Nephron (organoid): ENCODE measurements around the gene ACAA1.
"Not testable (repeated sequence)": the region's sequence is repeated elsewhere in the genome, so short reads cannot be mapped to it uniquely, and the experiment has no call there.

ENCODE experiments used
- H3K27ac Mint-ChIP-seq, 3 experiments: 2 replicates each; pipeline ENCODE4 v1.8.0; 2020; ENCODE audit warnings: mixed read lengths in 3 of 3, mild to moderate bottlenecking in 2 of 3, moderate library complexity in 1 of 3
- H3K27me3 Mint-ChIP-seq: 2 replicates; pipeline ENCODE4 v1.8.0; 2021; ENCODE audit warnings: low read depth, mild to moderate bottlenecking, moderate library complexity, mixed read lengths
- H3K36me3 Mint-ChIP-seq: 2 replicates; pipeline ENCODE4 v1.8.0; 2020; ENCODE audit warnings: low read depth, mixed read lengths
- H3K4me1 Mint-ChIP-seq: 2 replicates; pipeline ENCODE4 v1.8.0; 2020; ENCODE audit warnings: mixed read lengths
- H3K4me3 Mint-ChIP-seq, 3 experiments: 2 replicates each; pipeline ENCODE4 v1.8.0; 2020; ENCODE audit warnings: mild to moderate bottlenecking in 3 of 3, mixed read lengths in 3 of 3, moderate library complexity in 2 of 3
- H3K9me3 Mint-ChIP-seq: 2 replicates; pipeline ENCODE4 v1.8.0; 2020; ENCODE audit warnings: mixed read lengths
- TF ChIP-seq, protein P1 (sequence below), 3 experiments: fragments of 200-600 bp; sonication (generic); IDR thresholded peaks; one replicate each; pipeline ENCODE4 v1.5.0; 2021; ENCODE audit warnings: antibody characterized with exemption in 3 of 3; ENCODE audit not compliant: unreplicated experiment in 3 of 3

Gene ACAA1

DNA sequence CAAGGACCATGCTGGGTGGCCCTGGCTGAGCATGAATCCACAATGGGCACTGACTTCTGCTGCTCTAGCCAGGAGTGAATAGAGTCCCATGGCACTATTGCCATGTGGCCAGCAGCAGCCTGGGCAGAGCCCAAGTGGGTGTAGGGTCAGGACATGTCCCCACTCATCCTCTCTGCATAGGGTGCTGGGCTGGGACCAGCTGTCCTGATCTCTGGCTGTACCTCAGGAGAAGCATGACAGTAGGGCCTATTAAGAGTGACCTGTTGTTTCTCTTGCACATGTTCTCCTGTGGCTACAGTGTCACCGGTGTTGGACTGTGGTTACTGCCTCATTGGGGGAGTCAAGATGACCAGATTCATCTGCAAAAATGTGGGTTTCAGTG is 51.0 kb downstream of the ACAA1 start:
- no peak overlapping the region for H3K4me3 Mint-ChIP-seq
- no peak overlapping the region for H3K27ac Mint-ChIP-seq
- TF ChIP-seq, protein P1, sequence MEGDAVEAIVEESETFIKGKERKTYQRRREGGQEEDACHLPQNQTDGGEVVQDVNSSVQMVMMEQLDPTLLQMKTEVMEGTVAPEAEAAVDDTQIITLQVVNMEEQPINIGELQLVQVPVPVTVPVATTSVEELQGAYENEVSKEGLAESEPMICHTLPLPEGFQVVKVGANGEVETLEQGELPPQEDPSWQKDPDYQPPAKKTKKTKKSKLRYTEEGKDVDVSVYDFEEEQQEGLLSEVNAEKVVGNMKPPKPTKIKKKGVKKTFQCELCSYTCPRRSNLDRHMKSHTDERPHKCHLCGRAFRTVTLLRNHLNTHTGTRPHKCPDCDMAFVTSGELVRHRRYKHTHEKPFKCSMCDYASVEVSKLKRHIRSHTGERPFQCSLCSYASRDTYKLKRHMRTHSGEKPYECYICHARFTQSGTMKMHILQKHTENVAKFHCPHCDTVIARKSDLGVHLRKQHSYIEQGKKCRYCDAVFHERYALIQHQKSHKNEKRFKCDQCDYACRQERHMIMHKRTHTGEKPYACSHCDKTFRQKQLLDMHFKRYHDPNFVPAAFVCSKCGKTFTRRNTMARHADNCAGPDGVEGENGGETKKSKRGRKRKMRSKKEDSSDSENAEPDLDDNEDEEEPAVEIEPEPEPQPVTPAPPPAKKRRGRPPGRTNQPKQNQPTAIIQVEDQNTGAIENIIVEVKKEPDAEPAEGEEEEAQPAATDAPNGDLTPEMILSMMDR (IDR thresholded peaks at IDR 0.05; ENCODE audit: unreplicated experiment in 3 of 3) = no peak
- H3K27me3 Mint-ChIP-seq = peaks cover 11% of the 10 kb centered on the region
- no peaks in the 10 kb centered on the region for H3K4me1 Mint-ChIP-seq
- H3K9me3 Mint-ChIP-seq = peaks cover 20% of the 10 kb centered on the region
- peaks cover 15% of the 10 kb centered on the region for H3K36me3 Mint-ChIP-seq

DNA sequence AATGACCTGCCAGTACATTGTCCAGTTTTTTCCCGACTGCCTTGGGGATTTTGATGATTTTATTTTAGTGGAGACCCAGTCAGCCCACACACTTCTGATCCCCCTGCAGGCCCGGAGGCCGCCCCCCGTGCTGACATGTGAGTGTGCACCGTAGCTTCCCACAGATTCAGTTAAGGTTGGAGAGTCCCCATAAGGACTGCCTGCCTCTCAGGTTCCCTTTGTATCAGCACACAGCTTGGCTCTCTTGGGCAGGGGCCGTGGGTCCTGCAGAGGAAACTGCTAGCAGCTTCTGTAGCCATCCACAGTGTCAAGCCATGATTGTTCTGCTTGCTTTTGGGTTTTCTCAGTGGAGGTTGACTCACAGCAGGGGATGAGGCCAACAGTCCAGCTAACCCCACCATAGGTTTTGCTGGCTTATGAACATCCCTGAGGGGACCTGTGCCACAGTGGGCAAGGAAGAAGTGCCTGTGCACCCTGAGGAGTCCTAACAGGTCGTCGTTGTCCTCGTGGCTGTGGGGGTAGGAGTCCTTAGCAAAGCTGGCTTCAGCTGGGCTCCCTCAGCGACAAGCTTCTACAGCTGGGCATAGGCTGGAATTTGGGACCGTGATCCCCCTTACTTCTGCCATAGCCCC is 51.5 kb downstream of the ACAA1 start:
- Mint-ChIP-seq H3K27me3 (peaks cover 11% of the 10 kb centered on the region), H3K4me3 (no peak overlapping the region), H3K9me3 (peaks cover 22% of the 10 kb centered on the region), H3K27ac (no peak overlapping the region), H3K4me1 (no peaks in the 10 kb centered on the region), H3K36me3 (peaks cover 18% of the 10 kb centered on the region)
- TF ChIP-seq, protein P1 (IDR thresholded peaks at IDR 0.05; ENCODE audit: unreplicated experiment in 3 of 3) = no peak

DNA sequence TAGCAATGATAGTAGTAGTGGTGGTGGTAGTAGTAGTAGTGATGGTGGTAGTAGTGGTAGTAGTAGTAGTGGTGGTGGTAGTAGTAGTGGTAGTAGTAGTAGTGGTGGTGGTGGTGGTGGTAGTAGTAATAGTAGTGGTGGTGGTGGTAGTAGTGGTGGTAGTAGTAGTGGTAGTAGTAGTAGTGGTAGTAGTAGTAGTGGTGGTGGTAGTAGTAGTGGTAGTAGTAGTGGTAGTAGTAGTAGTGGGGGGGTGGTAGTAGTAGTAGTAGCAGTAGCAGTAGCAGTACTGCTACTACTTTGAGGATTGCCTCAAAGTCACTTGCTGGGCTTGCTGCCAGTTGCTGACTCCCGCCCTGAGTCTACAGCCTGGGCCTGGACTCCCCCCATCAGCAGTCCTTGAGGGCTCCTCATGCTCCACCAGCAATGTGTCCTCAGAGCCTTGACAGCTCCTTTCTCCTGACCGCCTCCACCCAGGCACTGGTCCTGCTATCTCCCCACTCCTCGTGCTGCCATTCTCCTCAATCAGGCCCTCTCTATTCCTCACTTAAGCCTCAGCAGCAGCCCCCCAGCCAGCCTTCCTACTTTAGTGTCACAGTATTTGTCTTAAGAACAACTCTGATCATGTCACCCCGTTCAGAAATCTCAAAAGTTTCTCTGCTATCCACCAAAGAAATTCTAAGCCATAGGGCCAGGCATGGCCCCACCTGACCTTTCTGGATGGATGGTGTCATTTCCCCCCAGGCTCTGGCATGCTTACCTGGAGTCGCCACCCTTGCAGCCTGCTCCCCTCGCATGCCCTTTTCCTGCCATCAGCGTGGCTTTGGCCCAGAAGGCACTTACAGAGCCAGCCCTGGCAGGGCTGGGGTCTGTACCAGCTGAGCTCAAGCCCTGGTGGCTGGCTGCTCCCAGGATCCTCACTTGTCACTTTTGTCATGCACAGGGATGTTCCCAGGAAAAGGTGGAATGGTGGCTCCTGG is 52.3 kb downstream of the ACAA1 start:
- Mint-ChIP-seq H3K4me3 (peak overlapping the region in 1 of 3 experiments; percentile 40), H3K27me3 (peaks cover 14% of the 10 kb centered on the region), H3K27ac (peak overlapping the region in 2 of 3 experiments; percentile 7 to 47), H3K36me3 (peaks cover 20% of the 10 kb centered on the region), H3K4me1 (no peaks in the 10 kb centered on the region), H3K9me3 (peaks cover 23% of the 10 kb centered on the region)
- TF ChIP-seq, protein P1 (IDR thresholded peaks at IDR 0.05; ENCODE audit: unreplicated experiment in 3 of 3) = no peak

DNA sequence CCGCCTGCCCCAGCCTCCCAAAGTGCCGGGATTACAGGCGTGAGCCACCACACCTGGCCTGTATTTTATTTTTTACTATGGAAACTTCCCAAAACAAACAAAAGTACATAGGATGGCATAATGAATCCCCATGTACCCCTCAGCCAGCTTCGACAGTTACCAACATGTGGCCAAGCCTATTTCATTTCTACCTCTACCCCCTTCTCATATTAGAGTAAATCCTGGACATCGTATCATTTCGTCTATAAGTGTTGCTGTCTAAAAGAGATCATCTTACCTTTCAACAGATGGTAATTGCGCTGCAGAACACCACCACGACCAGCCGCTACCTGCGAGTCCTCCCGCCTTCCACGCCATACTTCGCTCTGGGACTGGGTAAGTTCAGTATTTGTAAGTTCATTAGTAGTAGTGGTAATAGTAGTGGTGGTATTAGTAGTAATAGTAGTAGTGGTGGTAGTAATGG is 53.0 kb downstream of the ACAA1 start:
- no peak overlapping the region for H3K27ac Mint-ChIP-seq

DNA sequence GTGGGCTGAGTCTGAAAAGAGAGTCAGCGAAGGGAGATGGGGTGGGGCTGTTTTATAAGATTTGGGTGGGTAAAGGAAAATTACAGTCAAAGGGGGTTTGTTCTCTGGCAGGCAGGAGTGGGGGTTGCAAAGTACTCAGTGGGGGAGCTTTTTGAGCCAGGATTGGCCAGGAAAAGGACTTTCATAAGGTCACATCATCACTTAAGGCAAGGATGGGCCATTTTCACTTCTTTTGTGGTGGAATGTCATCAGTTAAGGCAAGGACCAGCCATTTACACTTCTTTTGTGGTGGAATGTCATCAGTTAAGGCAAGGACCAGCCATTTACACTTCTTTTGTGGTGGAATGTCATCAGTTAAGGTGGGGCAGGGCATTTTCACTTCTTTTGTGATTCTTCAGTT is 53.7 kb downstream of the ACAA1 start:
- Mint-ChIP-seq H3K36me3 (peaks cover 20% of the 10 kb centered on the region), H3K9me3 (peaks cover 23% of the 10 kb centered on the region), H3K27me3 (peaks cover 16% of the 10 kb centered on the region)
- not testable (repeated sequence) for H3K27ac Mint-ChIP-seq, H3K4me3 Mint-ChIP-seq, H3K4me1 Mint-ChIP-seq

More for the DNA sequence above, 53.0 kb downstream of the ACAA1 start:
- Mint-ChIP-seq H3K9me3 (peaks cover 23% of the 10 kb centered on the region), H3K4me3 (peak overlapping the region in 1 of 3 experiments; percentile 40), H3K27me3 (peaks cover 16% of the 10 kb centered on the region), H3K4me1 (no peaks in the 10 kb centered on the region), H3K36me3 (peaks cover 20% of the 10 kb centered on the region)
- TF ChIP-seq, protein P1 (IDR thresholded peaks at IDR 0.05; ENCODE audit: unreplicated experiment in 3 of 3) = no peak

DNA sequence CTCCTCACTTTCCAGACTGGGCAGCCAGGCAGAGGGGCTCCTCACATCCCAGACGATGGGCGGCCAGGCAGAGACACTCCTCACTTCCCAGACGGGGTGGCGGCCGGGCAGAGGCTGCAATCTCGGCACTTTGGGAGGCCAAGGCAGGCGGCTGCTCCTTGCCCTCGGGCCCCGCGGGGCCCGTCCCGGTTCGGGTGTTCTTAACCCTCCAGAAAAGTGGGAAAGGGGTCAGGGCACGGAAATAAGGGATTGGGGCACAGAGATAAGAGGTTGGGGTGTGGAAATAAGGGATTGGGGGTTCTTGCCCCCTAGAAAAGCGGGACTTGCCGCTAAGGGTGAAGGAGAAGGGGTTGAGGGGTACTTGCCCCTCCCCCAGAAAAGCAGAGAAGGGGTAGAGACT is 54.6 kb downstream of the ACAA1 start:
- H3K27ac Mint-ChIP-seq, H3K4me3 Mint-ChIP-seq, H3K4me1 Mint-ChIP-seq: not testable (repeated sequence)
- H3K36me3 Mint-ChIP-seq = peaks cover 20% of the 10 kb centered on the region
- peaks cover 16% of the 10 kb centered on the region for H3K27me3 Mint-ChIP-seq
- peaks cover 23% of the 10 kb centered on the region for H3K9me3 Mint-ChIP-seq

DNA sequence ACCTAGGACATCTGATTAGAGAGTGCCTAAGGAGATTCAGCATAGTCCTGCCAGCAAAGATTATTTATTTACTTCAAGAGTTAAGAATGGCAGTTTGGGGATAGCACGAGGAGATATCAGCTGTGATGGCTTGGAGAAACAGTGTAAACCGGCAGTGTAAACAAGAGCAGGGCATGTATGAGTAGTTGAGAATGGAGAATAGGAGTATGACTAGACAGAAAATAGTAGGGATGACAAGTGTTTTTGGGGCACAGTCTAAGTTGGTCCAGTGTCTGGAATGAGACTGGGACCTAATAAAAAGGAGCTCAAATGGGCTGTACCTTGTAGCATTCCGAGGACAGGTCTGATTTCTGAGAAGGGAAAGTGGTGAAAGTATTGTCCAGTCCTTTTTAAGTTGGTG is 59.9 kb downstream of the ACAA1 start:
- H3K27ac Mint-ChIP-seq, H3K4me3 Mint-ChIP-seq, H3K9me3 Mint-ChIP-seq, H3K27me3 Mint-ChIP-seq, H3K36me3 Mint-ChIP-seq, H3K4me1 Mint-ChIP-seq: not testable (repeated sequence)
